K562 (cell line): ENCODE results near the gene PITPNC1. TPM values are rescaled to one million over a fixed set of nuclear protein-coding genes. Genes with fewer than 3 reads are reported as not detected.

Experiments
- ATAC-seq: fragments of 200-7000 bp; cut with Tn5 transposase; 3 replicates; pipeline ENCODE4 v1.9.1; 2020; ENCODE audit warnings: moderate library complexity
- BruUV-seq: library from RNA; stranded (reverse); fragments of 400-500 nt; replicated peaks from 2 replicates; lab custom pipeline; 2021; lab: Mats Ljungman, UMichigan
- CTCF ChIA-PET: fragments of 300-600 bp; formaldehyde crosslinking; extraction: SDS; loops from one replicate; lab custom pipeline; 2021; ENCODE audit warnings: low intra/inter-chr PET ratio; lab: Yijun Ruan, JAX
- POLR2A ChIA-PET: fragments of 300-600, 350-650 bp; sonication (Branson Sonifier 250); formaldehyde crosslinking; extraction: SDS; loops from one replicate; lab custom pipeline; 2021; ENCODE audit warnings: antibody characterized with exemption, inconsistent platforms; lab: Yijun Ruan, JAX
- DNase-seq, 4 experiments: peaks; one replicate each; pipeline versions ENCODE4 v3.0.0 to v3.0.0-alpha.2; 2011 to 2018; ENCODE audit warnings: low spot score in 3 of 4, mixed read lengths in 3 of 4; ENCODE audit errors: extremely low read depth in 1 of 4
- FAIRE-seq: peaks from 2 replicates; lab custom pipeline; 2011; peaks lifted over from hg19 to GRCh38; lab: Jason Lieb, UNC
- H2AFZ ChIP-seq: 2 replicates; pipeline ENCODE4 v1.6.0; 2011; ENCODE audit warnings: low read depth, low read length, control low read depth, inconsistent platforms
- H3K27ac ChIP-seq: fragments of 200-600 bp; 3 replicates; pipeline ENCODE4 v1.8.0; 2011; ENCODE audit warnings: low read depth, mild to moderate bottlenecking, control low read depth, inconsistent platforms, low read length, moderate library complexity, mixed read lengths; ENCODE audit errors: extremely low read depth
- H3K27me3 ChIP-seq, 2 experiments: fragments of 300-600 bp in 1 of 2; 2 replicates in 1 of 2; 3 replicates in 1 of 2; pipeline versions ENCODE4 v1.6.0 to v1.8.0; 2011; ENCODE audit warnings: inconsistent platforms in 2 of 2, low read length in 2 of 2, mild to moderate bottlenecking in 1 of 2, mixed read lengths in 1 of 2, moderate library complexity in 1 of 2; ENCODE audit not compliant: control insufficient read depth in 2 of 2, insufficient read depth in 2 of 2
- H3K36me3 ChIP-seq: fragments of 300-600 bp; 3 replicates; pipeline ENCODE4 v1.8.0; 2011; ENCODE audit warnings: mild to moderate bottlenecking, low read length, inconsistent platforms; ENCODE audit not compliant: control insufficient read depth, insufficient read depth
- H3K4me1 ChIP-seq, 2 experiments: fragments of 200-600 bp in 1 of 2; replicated peaks in 1 of 2; 2 replicates in 1 of 2; 3 replicates in 1 of 2; pipeline versions ENCODE4 v1.5.1 to v1.8.0; 2011; ENCODE audit warnings: inconsistent platforms in 2 of 2, low read length in 2 of 2, mild to moderate bottlenecking in 1 of 2, mixed read lengths in 1 of 2, moderate library complexity in 1 of 2; ENCODE audit not compliant: control insufficient read depth in 2 of 2, insufficient read depth in 2 of 2
- H3K4me2 ChIP-seq: 2 replicates; pipeline ENCODE4 v1.6.1; 2011; ENCODE audit warnings: low read length, control low read depth, inconsistent platforms, mixed read lengths; ENCODE audit not compliant: insufficient read depth
- H3K4me3 ChIP-seq: fragments of 200-600 bp; sonication (generic), shearing (Covaris generic); 2 replicates; pipeline ENCODE4 v1.5.1; 2016; ENCODE audit warnings: control low read depth, inconsistent platforms
- H3K79me2 ChIP-seq: fragments of 200-600 bp; 3 replicates; pipeline ENCODE4 v1.8.0; 2011; ENCODE audit warnings: low read length, inconsistent platforms; ENCODE audit not compliant: control insufficient read depth, insufficient read depth
- H3K9ac ChIP-seq, 2 experiments: 2 replicates each; pipeline versions ENCODE4 v1.6.0 to v1.6.1; 2011; ENCODE audit warnings: low read depth in 2 of 2, low read length in 2 of 2, control low read depth in 1 of 2, inconsistent platforms in 1 of 2, mild to moderate bottlenecking in 1 of 2, mixed read lengths in 1 of 2; ENCODE audit not compliant: insufficient read depth in 1 of 2
- H3K9me1 ChIP-seq: one replicate; pipeline ENCODE4 v1.6.0; 2011; ENCODE audit warnings: inconsistent platforms, mild to moderate bottlenecking, low read length, moderate library complexity; ENCODE audit not compliant: control insufficient read depth, insufficient read depth
- H3K9me3 ChIP-seq: replicated peaks from 2 replicates; pipeline ENCODE4 v1.5.1; 2011; ENCODE audit warnings: low read depth, low read length, inconsistent platforms; ENCODE audit not compliant: control insufficient read depth, insufficient read depth
- H4K20me1 ChIP-seq: replicated peaks from 2 replicates; pipeline ENCODE4 v1.6.1; 2011; ENCODE audit warnings: low read length, inconsistent platforms, mixed read lengths; ENCODE audit not compliant: control insufficient read depth, insufficient read depth
- AFF4 ChIP-seq: sonication (generic); formaldehyde crosslinking; IDR thresholded peaks from 2 replicates; pipeline ENCODE4 v1.8.0; 2023; ENCODE audit warnings: mild to moderate bottlenecking, missing genetic modification reagents
- FOXM1 ChIP-seq, 2 experiments: fragments of 450-650 bp in 1 of 2; sonication (generic) in 1 of 2; formaldehyde crosslinking in 1 of 2; IDR thresholded peaks; 2 replicates each; pipeline versions ENCODE4 v1.6.1 to v1.9.0; 2017 to 2022; ENCODE audit warnings: low read depth in 2 of 2, mild to moderate bottlenecking in 2 of 2, missing genetic modification reagents in 1 of 2, moderate library complexity in 1 of 2
- GABPB1 ChIP-seq: sonication (generic); formaldehyde crosslinking; IDR thresholded peaks from 2 replicates; pipeline ENCODE4 v1.8.0; 2022; ENCODE audit warnings: mild to moderate bottlenecking, missing genetic modification reagents
- GMEB1 ChIP-seq: fragments of 250-450 bp; sonication (Bioruptor Pico); IDR thresholded peaks from 2 replicates; pipeline ENCODE4 v1.4.0; 2020; ENCODE audit warnings: mild to moderate bottlenecking
- HDGF ChIP-seq: fragments of 450-650 bp; IDR thresholded peaks from 2 replicates; pipeline ENCODE4 v1.6.1; 2016
- HNRNPK ChIP-seq: fragments of 200-400 bp; formaldehyde crosslinking; IDR thresholded peaks from one replicate; pipeline ENCODE4 v1.6.1; 2018; ENCODE audit warnings: mild to moderate bottlenecking, low read depth, low read length; ENCODE audit not compliant: poor library complexity, severe bottlenecking
- NCOA4 ChIP-seq: fragments of 450-650 bp; IDR thresholded peaks from 2 replicates; pipeline ENCODE4 v1.6.1; 2018; ENCODE audit warnings: mild to moderate bottlenecking; ENCODE audit not compliant: partially characterized antibody
- ZNF197 ChIP-seq: fragments of 200-800 bp; sonication (Bioruptor generic); IDR thresholded peaks from 2 replicates; pipeline ENCODE4 v1.6.1; 2016; ENCODE audit warnings: low read depth, missing genetic modification characterization, missing compliant biosample characterization
- WGBS: fragments of 100-300 bp; shearing (Covaris generic); methylation state at CpG from one replicate; pipeline ENCODE4 v1.1.6; 2016; ENCODE audit warnings: low coverage, mixed read lengths; ENCODE audit not compliant: insufficient coverage; ENCODE audit errors: missing lambda C conversion rate; 5-methylcytosine and 5-hydroxymethylcytosine counted together
- in situ Hi-C: fragments of 300-500 bp; cut with MboI; formaldehyde crosslinking; loops from 4 replicates; pipeline ENCODE4 v1.15.0; 2018; ENCODE audit warnings: inconsistent platforms, mixed read lengths
- intact Hi-C: fragments of 100-400 bp; cut with micrococcal nuclease; formaldehyde crosslinking; loops from 2 replicates; pipeline ENCODE4 v1.14.2; 2022
- polyA plus RNA-seq, 8 experiments: library from polyadenylated mRNA; depleted of rRNA in 4 of 8; stranded (reverse) in 5 of 8; unstranded in 3 of 8; fragments of >200 nt; fragmentation: Nextera tagmentation in 2 of 8; fragmentation: Illumina TruSeq in 1 of 8; extraction: Ambion mirVana in 2 of 8; extraction: Trizol in 1 of 8; gene quantifications; 2 replicates each; pipeline versions ENCODE4 v1.2.1 to v1.2.3, GENCODE V29; 2011 to 2014; ENCODE audit warnings: inconsistent platforms in 1 of 8, missing spikeins in 1 of 8
- total RNA-seq, 7 experiments: library from RNA; depleted of rRNA in 6 of 7; stranded (reverse); fragments of >200 nt in 6 of 7; fragmentation: Illumina TruSeq in 2 of 7; extraction: Trizol in 2 of 7; gene quantifications; 2 replicates each; pipeline versions ENCODE4 v1.2.1 to v1.2.3, GENCODE V29; 2011 to 2021; ENCODE audit warnings: low replicate concordance in 1 of 7

The PITPNC1 gene
- total and polyA plus RNA-seq, 9 of the 15 experiments (the other 6 are each of a cell fraction or from before 2014, with no cell fraction given), result 0.11 to 1.1 (median 0.65) TPM

GRCh38 chr17:67600408-67600807, 223.3 kb downstream of the PITPNC1 start:
- ChIA-PET POLR2A (interaction anchor here (0.7 kb wide), 1 partner anchor 58 kb away, joined by 3 read pairs; no protein-coding TSS in a partner anchor), CTCF (no interaction called here)
- H3K4me1 ChIP-seq, result no peaks in the 10 kb centered on the region
- no TSS peak for BruUV-seq
- no peak overlapping the region for H3K27ac ChIP-seq
- H4K20me1 ChIP-seq, result no peaks in the 10 kb centered on the region
- no peak for DNase-seq
- 3% methylated on average over 2 of the region's 2 CpGs for WGBS
- H3K27me3 ChIP-seq, result peaks cover 14 to 22% of the 10 kb centered on the region in 2 experiments; a peak in 4 of 5 replicates
- H3K4me2 ChIP-seq, result no peak overlapping the region
- TF ChIP-seq HNRNPK, result no peak
- no peak for TF ChIP-seq ZNF197
- TF ChIP-seq FOXM1 (IDR thresholded peaks at IDR 0.05; ENCODE audit: low read depth), result no peak
- TF ChIP-seq FOXM1 (CRISPR knock-in tag; IDR thresholded peaks at IDR 0.05; ENCODE audit: low read depth), result no peak
- no peak for TF ChIP-seq GMEB1
- TF ChIP-seq AFF4 (CRISPR knock-in tag), result no peak
- no peak for TF ChIP-seq GABPB1
- TF ChIP-seq NCOA4, result no peak
- TF ChIP-seq HDGF, result no peak
- intact Hi-C loops (loop anchor here (5.0 kb wide), 1 partner anchor 223 kb away; the partner anchor contains the start of gene PITPNC1), in situ Hi-C loops (no loop called here)
- no peaks in the 10 kb centered on the region for H3K36me3 ChIP-seq
- no peak overlapping the region for H3K4me3 ChIP-seq
- H3K9me1 ChIP-seq, result no peaks in the 10 kb centered on the region
- FAIRE-seq, result no peak
- no peaks in the 10 kb centered on the region for H3K79me2 ChIP-seq
- H2AFZ ChIP-seq, result no peak overlapping the region
- no peaks in the 10 kb centered on the region for H3K9me3 ChIP-seq
- no peak for ATAC-seq
- no peak overlapping the region for H3K9ac ChIP-seq
